OCI-M2 (cell line): ENCODE results near the gene PLCB2.

ENCODE experiments used
- DNase-seq: peaks from one replicate; lab custom pipeline; 2025; ENCODE audit not compliant: unreplicated experiment; lab: John Stamatoyannopoulos, UW

Gene PLCB2

GRCh38 chr15:40287968-40288367 lies 19.8 kb downstream of the PLCB2 start:
- no peak for DNase-seq

GRCh38 chr15:40287505-40287904 lies 20.2 kb downstream of the PLCB2 start:
- DNase-seq, result no peak

GRCh38 chr15:40286794-40287193 lies 20.9 kb downstream of the PLCB2 start:
- no peak for DNase-seq

- DNase-seq, result no peak
These were observed 21.6 kb downstream of the PLCB2 start for GRCh38 chr15:40286061-40286532.

- no peak for DNase-seq
These were observed 22.2 kb downstream of the PLCB2 start for GRCh38 chr15:40285554-40286011.

- no peak for DNase-seq
These were observed 22.6 kb downstream of the PLCB2 start for GRCh38 chr15:40285151-40285550.

- DNase-seq, result no peak
These were observed 24.0 kb downstream of the PLCB2 start for GRCh38 chr15:40283615-40284300.

GRCh38 chr15:40282869-40283614 lies 24.7 kb downstream of the PLCB2 start, which contains the start of gene ANKRD63:
ANKRD63 (minus strand) TSS chr15:40283064; CDS start chr15:40282586, 478 bp downstream.
- no peak for DNase-seq

- no peak for DNase-seq
These were observed 25.4 kb downstream of the PLCB2 start for GRCh38 chr15:40282147-40282868.

GRCh38 chr15:40281801-40282146 lies 26.0 kb downstream of the PLCB2 start:
- DNase-seq, result no peak

- no peak for DNase-seq
These were observed 26.5 kb downstream of the PLCB2 start for GRCh38 chr15:40281057-40281800.

GRCh38 chr15:40280260-40281056 lies 27.3 kb downstream of the PLCB2 start:
- DNase-seq, result no peak

GRCh38 chr15:40279437-40280141 lies 28.1 kb downstream of the PLCB2 start:
- no peak for DNase-seq

GRCh38 chr15:40278026-40278425 lies 29.7 kb downstream of the PLCB2 start:
- no peak for DNase-seq

GRCh38 chr15:40277471-40277870 lies 30.3 kb downstream of the PLCB2 start:
- DNase-seq, result no peak

GRCh38 chr15:40276927-40277326 lies 30.8 kb downstream of the PLCB2 start:
- DNase-seq, result no peak

- DNase-seq, result no peak
These were observed 31.8 kb downstream of the PLCB2 start for GRCh38 chr15:40275954-40276353.

- no peak for DNase-seq
These were observed 32.2 kb downstream of the PLCB2 start for GRCh38 chr15:40275523-40275922.
